GM12878 (cell line): Measurements from ENCODE around the gene UBXN4. TPM values are rescaled to one million over a fixed set of nuclear protein-coding genes. Genes with fewer than 3 reads are reported as not detected.

Experiments used
- ATAC-seq: fragments of 200-7000 bp; cut with Tn5 transposase; 3 replicates; pipeline ENCODE4 v1.9.1; 2020; ENCODE audit warnings: mild to moderate bottlenecking, moderate library complexity
- BruUV-seq: library from RNA; stranded (reverse); fragments of 400-500 nt; replicated peaks from 2 replicates; lab custom pipeline; 2021; lab: Mats Ljungman, UMichigan
- CTCF ChIA-PET: fragments of 300-600 bp; sonication (Branson Sonifier 250); formaldehyde crosslinking; extraction: SDS; loops from one replicate; lab custom pipeline; 2021; ENCODE audit warnings: inconsistent platforms; lab: Yijun Ruan, JAX
- POLR2A ChIA-PET: fragments of 350-600 bp; formaldehyde crosslinking; extraction: SDS; loops from one replicate; lab custom pipeline; 2021; ENCODE audit warnings: inconsistent platforms; lab: Charles Lee
- RAD21 ChIA-PET: fragments of 300-600 bp; sonication (Branson Sonifier 250); formaldehyde crosslinking; loops from one replicate; lab custom pipeline; 2023; ENCODE audit warnings: antibody characterized with exemption; ENCODE audit not compliant: unreplicated experiment; lab: Charles Lee
- SMC1A ChIA-PET: fragments of 300-600 bp; sonication (Branson Sonifier 250); formaldehyde crosslinking; loops from one replicate; lab custom pipeline; 2023; ENCODE audit not compliant: unreplicated experiment, uncharacterized antibody; lab: Charles Lee
- DNase-seq: peaks from one replicate; pipeline ENCODE4 v3.0.0-alpha.2; 2011; ENCODE audit warnings: low read depth, low spot score
- FAIRE-seq: peaks from 3 replicates; lab custom pipeline; 2011; peaks lifted over from hg19 to GRCh38; lab: Jason Lieb, UNC
- H2AFZ ChIP-seq: 2 replicates; pipeline ENCODE4 v1.6.0; 2011; ENCODE audit warnings: low read depth, low read length, control low read depth; ENCODE audit not compliant: control insufficient read depth
- H3K27ac ChIP-seq: 2 replicates; pipeline ENCODE4 v1.5.1; 2011; ENCODE audit warnings: control low read depth; ENCODE audit not compliant: control insufficient read depth, insufficient read depth
- H3K27me3 ChIP-seq, 2 experiments: replicated peaks in 1 of 2; 2 replicates each; pipeline versions ENCODE4 v1.6.0 to v1.6.1; 2011; ENCODE audit warnings: low read length in 1 of 2; ENCODE audit not compliant: control insufficient read depth in 2 of 2, insufficient read depth in 2 of 2
- H3K36me3 ChIP-seq, 2 experiments: 2 replicates each; pipeline ENCODE4 v1.5.1; 2011; ENCODE audit warnings: low read length in 1 of 2; ENCODE audit not compliant: control insufficient read depth in 2 of 2, insufficient read depth in 2 of 2
- H3K4me1 ChIP-seq: 2 replicates; pipeline ENCODE4 v1.6.1; 2011; ENCODE audit warnings: mild to moderate bottlenecking, low read length, moderate library complexity, mixed read lengths; ENCODE audit not compliant: control insufficient read depth, insufficient read depth
- H3K4me2 ChIP-seq: 2 replicates; pipeline ENCODE4 v1.6.0; 2011; ENCODE audit warnings: control low read depth; ENCODE audit not compliant: control insufficient read depth, insufficient read depth
- H3K4me3 ChIP-seq: fragments of 200-600 bp; sonication (generic); 2 replicates; pipeline ENCODE4 v1.5.1; 2016
- H3K79me2 ChIP-seq: 2 replicates; pipeline ENCODE4 v1.6.0; 2011; ENCODE audit warnings: low read length; ENCODE audit not compliant: control insufficient read depth, insufficient read depth
- H3K9ac ChIP-seq: 2 replicates; pipeline ENCODE4 v1.8.0; 2011; ENCODE audit warnings: low read length, control low read depth, mixed read lengths; ENCODE audit not compliant: control insufficient read depth, insufficient read depth
- H3K9me3 ChIP-seq: replicated peaks from 3 replicates; pipeline ENCODE4 v1.5.1; 2011; ENCODE audit warnings: mild to moderate bottlenecking, low read length; ENCODE audit not compliant: control insufficient read depth, insufficient read depth
- H4K20me1 ChIP-seq: 2 replicates; pipeline ENCODE4 v1.6.0; 2011; ENCODE audit not compliant: control insufficient read depth, insufficient read depth
- BHLHE40 ChIP-seq, 2 experiments: fragments of 450-650 bp in 1 of 2; IDR thresholded peaks; 2 replicates each; pipeline ENCODE4 v1.6.1; 2011 to 2017; ENCODE audit warnings: low read depth in 2 of 2, borderline replicate concordance in 1 of 2, improper control_type of control experiment in 1 of 2, low read length in 1 of 2, mild to moderate bottlenecking in 1 of 2
- BMI1 ChIP-seq: fragments of 450-650 bp; IDR thresholded peaks from 2 replicates; pipeline ENCODE4 v1.6.1; 2016; ENCODE audit warnings: mild to moderate bottlenecking, moderate library complexity, borderline replicate concordance
- BRCA1 ChIP-seq: IDR thresholded peaks from 2 replicates; pipeline ENCODE4 v1.6.1; 2011; ENCODE audit warnings: low read depth, low read length, improper control_type of control experiment
- CBX5 ChIP-seq: sonication (generic); IDR thresholded peaks from 2 replicates; pipeline ENCODE4 v1.6.1; 2016; ENCODE audit warnings: low read depth, moderate library complexity, mild to moderate bottlenecking, inconsistent platforms
- E2F4 ChIP-seq: IDR thresholded peaks from 2 replicates; pipeline ENCODE4 v1.6.1; 2012; ENCODE audit warnings: low read depth, low read length, improper control_type of control experiment
- E2F8 ChIP-seq: fragments of 450-650 bp; IDR thresholded peaks from 2 replicates; pipeline ENCODE4 v1.6.1; 2018; ENCODE audit warnings: mild to moderate bottlenecking, low read depth, moderate library complexity; ENCODE audit not compliant: partially characterized antibody
- EED ChIP-seq: sonication (generic); IDR thresholded peaks from 2 replicates; pipeline ENCODE4 v1.6.1; 2016; ENCODE audit warnings: antibody characterized with exemption, low read depth
- ELK1 ChIP-seq: IDR thresholded peaks from 2 replicates; pipeline ENCODE4 v1.6.1; 2012; ENCODE audit warnings: low read depth, low read length, improper control_type of control experiment
- ETV6 ChIP-seq, 2 experiments: fragments of 450-650 bp in 1 of 2; IDR thresholded peaks in 1 of 2; conservative IDR thresholded peaks in 1 of 2; 2 replicates each; pipeline ENCODE4 v1.6.1; 2014; ENCODE audit warnings: antibody characterized with exemption in 1 of 2, borderline replicate concordance in 1 of 2, low read depth in 1 of 2, mild to moderate bottlenecking in 1 of 2, moderate library complexity in 1 of 2
- FOXK2 ChIP-seq: fragments of 450-650 bp; IDR thresholded peaks from 2 replicates; pipeline ENCODE4 v1.6.1; 2017; ENCODE audit warnings: mild to moderate bottlenecking, moderate library complexity
- HDAC6 ChIP-seq: fragments of 200-600 bp; sonication (generic); IDR thresholded peaks from one replicate; pipeline ENCODE4 v1.8.0; 2017; ENCODE audit warnings: antibody characterized with exemption; ENCODE audit not compliant: unreplicated experiment
- KLF5 ChIP-seq: fragments of 450-650 bp; IDR thresholded peaks from 2 replicates; pipeline ENCODE4 v1.6.1; 2014; ENCODE audit warnings: mild to moderate bottlenecking; ENCODE audit not compliant: partially characterized antibody
- REST ChIP-seq: IDR thresholded peaks from 2 replicates; pipeline ENCODE4 v1.6.1; 2012; ENCODE audit warnings: mild to moderate bottlenecking, low read depth, low read length
- STAT1 ChIP-seq: fragments of 450-650 bp; conservative IDR thresholded peaks from 2 replicates; pipeline ENCODE4 v1.6.1; 2014; ENCODE audit warnings: antibody characterized with exemption, mild to moderate bottlenecking
- YBX1 ChIP-seq: fragments of 450-650 bp; IDR thresholded peaks from 2 replicates; pipeline ENCODE4 v1.6.1; 2016; ENCODE audit warnings: antibody characterized with exemption
- ZNF217 ChIP-seq: fragments of 450-650 bp; IDR thresholded peaks from 2 replicates; pipeline ENCODE4 v1.6.1; 2017; ENCODE audit warnings: antibody characterized with exemption, mild to moderate bottlenecking
- ZNF274 ChIP-seq: IDR thresholded peaks from one replicate; pipeline ENCODE4 v1.8.0; 2011; ENCODE audit not compliant: insufficient read length, insufficient read depth
- ZNF622 ChIP-seq: fragments of 450-650 bp; IDR thresholded peaks from 2 replicates; pipeline ENCODE4 v1.6.1; 2017; ENCODE audit warnings: mild to moderate bottlenecking, inconsistent platforms
- WGBS: methylation state at CpG from one replicate; pipeline ENCODE4 v1.1.6; 2016; ENCODE audit warnings: low lambda C conversion rate; ENCODE audit not compliant: insufficient replicate concordance, insufficient coverage; ENCODE audit errors: missing lambda C conversion rate; 5-methylcytosine and 5-hydroxymethylcytosine counted together
- in situ Hi-C: fragments of 300-500 bp; cut with MboI; formaldehyde crosslinking; loops from 9 replicates; pipeline ENCODE4 v1.14.3; 2018; ENCODE audit warnings: mixed read lengths
- intact Hi-C: fragments of 100-400 bp; cut with micrococcal nuclease; formaldehyde crosslinking; loops from one replicate; pipeline ENCODE4 v1.14.2; 2022; ENCODE audit not compliant: unreplicated experiment
- polyA plus RNA-seq, 11 experiments: library from polyadenylated mRNA; depleted of rRNA in 4 of 11; unstranded in 6 of 11; stranded (reverse) in 5 of 11; fragments of >200 nt; fragmentation: Nextera tagmentation in 4 of 11; fragmentation: Illumina TruSeq in 1 of 11; extraction: Ambion mirVana in 4 of 11; extraction: Trizol in 1 of 11; gene quantifications; 1 replicate in 1 of 11; 2 replicates in 10 of 11; pipeline versions ENCODE4 v1.2.1 to v1.2.3, GENCODE V29; 2011 to 2016; ENCODE audit warnings: inconsistent platforms in 2 of 11, missing spikeins in 2 of 11, low read depth in 1 of 11
- total RNA-seq, 4 experiments: library from RNA; depleted of rRNA in 3 of 4; stranded (reverse); fragments of >200 nt in 3 of 4; fragmentation: Illumina TruSeq in 1 of 4; extraction: Trizol in 1 of 4; gene quantifications; 2 replicates each; pipeline versions ENCODE4 v1.2.1 to v1.2.3, GENCODE V29; 2013 to 2021

Gene UBXN4
- total and polyA plus RNA-seq, 10 of the 15 experiments (the other 5 are each of a cell fraction or from before 2014, with no cell fraction given): 52.6 to 133 (median 71.9) TPM

- POLR2A ChIA-PET: no interaction called here
- Histone ChIP-seq H3K9ac (no peak overlapping the region), H3K9me3 (no peaks in the 10 kb centered on the region), H3K27me3 (no peaks in the 10 kb centered on the region), H2AFZ (no peak overlapping the region), H3K27ac (no peak overlapping the region), H3K79me2 (no peaks in the 10 kb centered on the region), H3K4me2 (no peak overlapping the region), H3K4me3 (no peak overlapping the region), H3K36me3 (peaks cover 3 to 40% of the 10 kb centered on the region in 2 experiments; a peak in 3 of 4 replicates), H4K20me1 (no peaks in the 10 kb centered on the region), H3K4me1 (no peaks in the 10 kb centered on the region)
- RAD21 ChIA-PET: no interaction called here
- SMC1A ChIA-PET: no interaction called here
- in situ Hi-C loops: no loop called here
- WGBS: 93% methylated on average over 7 of the region's 7 CpGs
- no TSS peak for BruUV-seq
- no peak for DNase-seq
- no peak for ATAC-seq
- FAIRE-seq: no peak
- CTCF ChIA-PET: no interaction called here
- intact Hi-C loops: no loop called here
- no peak for TF ChIP-seq ZNF217
- no peak for TF ChIP-seq E2F8
- no peak for TF ChIP-seq YBX1
- no peak for TF ChIP-seq FOXK2
- no peak for TF ChIP-seq BRCA1
- TF ChIP-seq KLF5: no peak
- TF ChIP-seq REST: no peak
- TF ChIP-seq CBX5: no peak
- TF ChIP-seq ZNF274: no peak
- no peak for TF ChIP-seq BHLHE40 (IDR thresholded peaks at IDR 0.05; ENCODE audit: borderline replicate concordance in 1 of 2, low read depth in 2 of 2, low read length in 1 of 2)
- no peak for TF ChIP-seq STAT1
- no peak for TF ChIP-seq BMI1
- no peak for TF ChIP-seq ETV6 (conservative IDR thresholded peaks at IDR 0.05 in 1 of 2, IDR thresholded peaks at IDR 0.05 in 1 of 2; ENCODE audit: borderline replicate concordance in 1 of 2, low read depth in 1 of 2)
- no peak for TF ChIP-seq ELK1
- no peak for TF ChIP-seq EED
- no peak for TF ChIP-seq E2F4
- TF ChIP-seq ZNF622: no peak
- no peak for TF ChIP-seq HDAC6
These were observed 34.7 kb downstream of the UBXN4 start for GRCh38 chr2:135776367-135776766.
